PFSK-1 (cell line): Measurements from ENCODE around the gene LIX1.

Experiments
- FOXP2 ChIP-seq: optimal IDR thresholded peaks from 2 replicates; pipeline ENCODE3; 2011; ENCODE audit warnings: borderline replicate concordance, control low read depth, inconsistent platforms; ENCODE audit not compliant: insufficient read depth; ENCODE audit errors: extremely low read length, extremely low read depth
- POLR2AphosphoS5 ChIP-seq: IDR thresholded peaks from 2 replicates; pipeline ENCODE4 v1.6.1; 2012; ENCODE audit warnings: low read depth, mild to moderate bottlenecking, control low read depth, low read length, moderate library complexity
- REST ChIP-seq, 2 experiments: IDR thresholded peaks; 2 replicates each; pipeline versions ENCODE4 v1.6.1 to v1.8.0; 2011 to 2012; ENCODE audit warnings: low read depth in 2 of 2, low read length in 2 of 2, control low read depth in 1 of 2, inconsistent platforms in 1 of 2, mild to moderate bottlenecking in 1 of 2, moderate library complexity in 1 of 2; ENCODE audit not compliant: insufficient read depth in 1 of 2
- SIN3A ChIP-seq: IDR thresholded peaks from 2 replicates; pipeline ENCODE4 v1.6.1; 2012; ENCODE audit warnings: mild to moderate bottlenecking, low read length, moderate library complexity, borderline replicate concordance; ENCODE audit not compliant: insufficient read depth
- TAF1 ChIP-seq: IDR thresholded peaks from 2 replicates; pipeline ENCODE4 v1.6.1; 2012; ENCODE audit warnings: low read length, control low read depth, borderline replicate concordance; ENCODE audit not compliant: insufficient read depth

GRCh38 chr5:97125125-97125683 is 17.2 kb downstream of the LIX1 start:
- TF ChIP-seq POLR2AphosphoS5 (no peak), TAF1 (no peak), SIN3A (no peak), REST (IDR thresholded peaks at IDR 0.05; ENCODE audit: insufficient read depth in 1 of 2, low read depth in 2 of 2, low read length in 2 of 2) (no peak), FOXP2 (no peak)
